Measurements from ENCODE around the gene GLIS1. TPM values are rescaled to one million over a fixed set of nuclear protein-coding genes. Genes with fewer than 3 reads are reported as not detected.

The GLIS1 gene
- total RNA-seq, 4 donors from 2014 or later, result 0.16 to 0.27 TPM; not detected in 2

DNA sequence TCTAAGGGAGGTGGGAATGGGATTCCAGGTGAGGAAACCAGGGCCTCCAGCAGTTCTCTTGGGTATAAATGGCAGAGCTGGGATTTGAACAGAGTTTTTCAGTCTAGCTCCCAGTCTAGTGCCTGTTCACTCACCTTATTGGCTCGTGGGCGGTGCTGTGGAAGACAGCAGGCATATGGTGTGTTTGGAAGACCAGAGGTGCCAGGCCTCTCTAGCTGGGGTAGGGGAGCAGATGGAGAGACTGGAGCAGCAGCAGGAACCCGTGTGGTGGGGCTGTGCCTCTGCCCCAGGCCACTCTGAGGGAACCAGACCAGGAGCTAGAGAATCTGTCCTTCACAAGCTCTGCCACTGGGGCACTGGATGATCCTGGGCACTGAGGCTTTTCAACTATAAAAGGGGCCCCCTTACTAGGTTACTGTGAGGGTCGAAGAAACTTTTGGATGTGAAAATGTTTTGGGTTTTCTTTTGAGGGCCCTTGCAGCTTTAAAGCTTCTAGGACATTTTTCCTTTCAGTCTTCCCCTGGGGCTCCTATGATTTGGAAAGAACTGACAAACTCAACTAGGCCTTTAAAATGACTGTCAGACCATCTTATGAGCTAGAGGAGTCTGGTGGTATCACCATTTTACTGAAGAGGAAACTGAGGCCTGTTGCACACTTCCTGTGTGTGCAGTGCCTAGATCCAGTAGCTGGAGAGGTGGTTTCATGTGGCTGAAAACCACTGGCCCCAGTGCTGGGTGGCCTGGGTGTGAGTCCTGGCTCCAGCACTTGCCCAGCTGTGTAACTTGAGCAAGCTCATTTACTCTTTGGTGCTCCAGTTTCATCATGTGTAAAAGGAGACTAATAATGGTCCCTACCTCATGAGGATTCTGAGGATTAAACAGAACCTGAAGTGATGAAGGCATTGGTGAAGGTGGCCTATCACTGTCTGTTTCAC is 273.7 kb downstream of the GLIS1 start:
- no peaks in the 10 kb centered on the region for H3K36me3 ChIP-seq
- no peaks in the 10 kb centered on the region for H3K9me3 ChIP-seq
- H3K27ac ChIP-seq, result no peak overlapping the region
- H3K27me3 ChIP-seq, result no peaks in the 10 kb centered on the region
- no peak overlapping the region for H3K4me3 ChIP-seq
- H3K4me1 ChIP-seq, result peaks cover 0 to 5% (median 0%) of the 10 kb centered on the region in 3 donors
- no peak for ATAC-seq
- TF ChIP-seq, protein P1, sequence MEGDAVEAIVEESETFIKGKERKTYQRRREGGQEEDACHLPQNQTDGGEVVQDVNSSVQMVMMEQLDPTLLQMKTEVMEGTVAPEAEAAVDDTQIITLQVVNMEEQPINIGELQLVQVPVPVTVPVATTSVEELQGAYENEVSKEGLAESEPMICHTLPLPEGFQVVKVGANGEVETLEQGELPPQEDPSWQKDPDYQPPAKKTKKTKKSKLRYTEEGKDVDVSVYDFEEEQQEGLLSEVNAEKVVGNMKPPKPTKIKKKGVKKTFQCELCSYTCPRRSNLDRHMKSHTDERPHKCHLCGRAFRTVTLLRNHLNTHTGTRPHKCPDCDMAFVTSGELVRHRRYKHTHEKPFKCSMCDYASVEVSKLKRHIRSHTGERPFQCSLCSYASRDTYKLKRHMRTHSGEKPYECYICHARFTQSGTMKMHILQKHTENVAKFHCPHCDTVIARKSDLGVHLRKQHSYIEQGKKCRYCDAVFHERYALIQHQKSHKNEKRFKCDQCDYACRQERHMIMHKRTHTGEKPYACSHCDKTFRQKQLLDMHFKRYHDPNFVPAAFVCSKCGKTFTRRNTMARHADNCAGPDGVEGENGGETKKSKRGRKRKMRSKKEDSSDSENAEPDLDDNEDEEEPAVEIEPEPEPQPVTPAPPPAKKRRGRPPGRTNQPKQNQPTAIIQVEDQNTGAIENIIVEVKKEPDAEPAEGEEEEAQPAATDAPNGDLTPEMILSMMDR (IDR thresholded peaks at IDR 0.05), result no peak
- TF ChIP-seq POLR2A (IDR thresholded peaks at IDR 0.05) (no peak), EP300 (IDR thresholded peaks at IDR 0.05) (no peak), POLR2AphosphoS5 (IDR thresholded peaks at IDR 0.05) (no peak)
- 80 to 83% methylated on average over 1 of the region's 4 CpGs for WGBS, 2 donors (ENCODE audit: low coverage in 1 of 2)

DNA sequence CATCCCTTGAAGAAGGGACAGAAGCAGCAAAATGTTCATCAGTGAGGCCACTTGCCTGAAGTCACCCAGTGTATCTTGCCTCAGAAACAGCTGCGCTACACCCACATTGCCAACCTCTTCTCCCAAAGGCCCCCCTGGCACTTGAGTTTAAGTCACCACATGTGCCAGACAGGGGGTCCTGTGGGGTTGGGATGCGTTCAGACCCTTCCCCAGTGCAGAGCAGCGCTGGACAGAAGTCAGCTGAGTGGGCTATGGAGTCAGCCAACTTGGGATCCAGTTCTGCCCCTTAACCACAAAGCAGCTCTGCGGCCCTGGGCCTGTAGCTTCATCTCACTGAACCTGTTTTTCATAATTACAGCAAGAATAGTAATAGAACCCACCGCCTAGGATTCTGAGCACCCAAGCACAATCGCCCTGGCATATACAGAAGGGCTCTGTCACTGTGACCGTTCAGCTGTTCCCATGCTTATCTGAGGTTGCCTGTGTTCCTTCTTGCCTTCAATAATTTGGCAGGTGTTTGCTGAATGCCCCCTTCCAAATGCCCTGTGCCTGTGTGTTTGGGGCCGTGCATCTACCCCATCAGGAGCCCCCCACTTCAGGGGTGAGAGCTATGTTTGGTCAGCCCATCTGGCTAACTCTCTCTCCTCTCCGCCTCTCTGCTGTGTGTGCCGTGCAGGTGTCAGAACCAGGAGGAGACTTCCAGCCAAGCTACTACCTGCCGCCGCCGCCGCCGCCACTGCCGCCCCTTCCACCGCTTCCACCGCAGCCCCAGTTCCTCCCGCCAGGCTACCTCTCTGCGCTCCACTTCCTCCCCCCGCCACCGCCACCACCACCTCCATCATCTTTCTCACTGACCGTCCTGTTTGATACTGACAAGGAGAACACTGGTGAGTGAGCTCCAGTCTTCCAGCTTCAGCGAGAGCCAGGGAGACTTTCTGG is 274.7 kb downstream of the GLIS1 start:
- H3K9me3 ChIP-seq, result no peaks in the 10 kb centered on the region
- H3K4me1 ChIP-seq, result no peaks in the 10 kb centered on the region
- no peak overlapping the region for H3K4me3 ChIP-seq
- H3K27ac ChIP-seq, result no peak overlapping the region
- no peak for TF ChIP-seq POLR2A (IDR thresholded peaks at IDR 0.05)
- TF ChIP-seq EP300 (IDR thresholded peaks at IDR 0.05), result no peak
- TF ChIP-seq POLR2AphosphoS5 (IDR thresholded peaks at IDR 0.05), result no peak
- ATAC-seq, result no peak
- no peaks in the 10 kb centered on the region for H3K36me3 ChIP-seq
- 91 to 92% methylated on average over 7 to 13 of the region's 24 CpGs for WGBS, 2 donors (ENCODE audit: low coverage in 1 of 2)
- H3K27me3 ChIP-seq, result no peaks in the 10 kb centered on the region

DNA sequence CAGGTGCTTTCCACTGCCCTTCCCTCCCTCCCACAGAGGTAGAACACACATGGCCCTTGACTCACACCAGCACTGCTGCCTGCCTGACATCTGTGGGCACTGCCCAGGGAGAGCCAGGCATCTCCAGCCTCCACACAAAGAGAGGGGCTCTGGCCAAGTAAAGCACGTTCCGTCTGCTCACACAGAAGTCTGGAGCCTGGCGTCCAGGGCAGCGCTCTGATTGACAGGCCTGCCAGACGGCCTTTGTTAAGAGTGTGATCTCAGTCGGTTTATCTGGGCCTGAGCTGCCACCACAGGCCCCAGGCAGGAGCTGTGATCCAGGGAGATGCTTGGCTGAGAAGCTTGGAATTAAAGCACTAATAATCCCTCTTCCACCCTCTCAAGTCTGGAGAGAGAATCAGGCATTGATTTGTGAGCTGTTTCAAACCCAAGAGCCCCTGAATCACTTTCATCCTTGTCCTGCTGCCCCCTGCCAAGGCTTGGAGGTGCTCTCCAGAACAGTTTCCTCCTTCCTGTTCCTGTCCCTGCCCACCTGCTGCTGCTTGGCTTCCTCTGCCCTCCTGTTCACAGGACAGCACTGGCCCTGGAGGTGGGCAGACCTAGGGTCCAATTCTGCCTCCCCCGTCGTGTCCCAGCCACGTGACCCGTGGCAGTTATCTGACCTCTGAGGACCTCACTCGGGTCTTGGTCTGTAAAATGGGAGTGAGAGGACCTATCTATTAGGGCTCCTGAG is 276.0 kb downstream of the GLIS1 start:
- Histone ChIP-seq H3K27me3 (no peaks in the 10 kb centered on the region), H3K27ac (no peak overlapping the region), H3K36me3 (no peaks in the 10 kb centered on the region), H3K9me3 (no peaks in the 10 kb centered on the region), H3K4me1 (no peaks in the 10 kb centered on the region), H3K4me3 (no peak overlapping the region)
- WGBS, 2 donors (ENCODE audit: low coverage in 1 of 2), result 81 to 88% methylated on average over 3 to 4 of the region's 11 CpGs
- no peak for TF ChIP-seq EP300 (IDR thresholded peaks at IDR 0.05)
- no peak for TF ChIP-seq POLR2A (IDR thresholded peaks at IDR 0.05)
- TF ChIP-seq POLR2AphosphoS5 (IDR thresholded peaks at IDR 0.05), result no peak
- TF ChIP-seq, protein P1 (IDR thresholded peaks at IDR 0.05), result no peak
- no peak for ATAC-seq

DNA sequence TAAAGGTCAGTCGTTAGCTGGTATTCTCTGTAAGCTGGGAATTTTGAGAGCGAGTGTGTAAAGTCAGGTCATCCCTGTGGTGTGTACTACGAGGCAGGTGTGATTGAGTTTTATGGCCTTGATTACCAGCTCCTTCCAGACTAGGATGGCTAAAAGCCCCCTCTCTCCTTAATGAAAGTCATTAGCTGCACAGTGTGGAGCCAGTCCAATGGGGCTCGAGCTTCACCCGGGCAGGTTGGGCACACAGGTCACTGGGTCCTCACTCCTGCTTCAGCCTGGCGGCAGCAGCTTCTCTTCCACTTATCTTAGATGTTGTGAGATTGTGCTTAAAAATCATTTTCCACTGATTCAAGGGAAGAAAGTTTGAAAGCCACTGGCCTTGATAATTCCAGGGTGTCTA is 276.8 kb downstream of the GLIS1 start:
- ATAC-seq, result no peak
- H3K9me3 ChIP-seq, result no peaks in the 10 kb centered on the region
- no peaks in the 10 kb centered on the region for H3K36me3 ChIP-seq
- H3K4me3 ChIP-seq, result no peak overlapping the region
- no peak overlapping the region for H3K27ac ChIP-seq
- TF ChIP-seq POLR2A (IDR thresholded peaks at IDR 0.05) (no peak), POLR2AphosphoS5 (IDR thresholded peaks at IDR 0.05) (no peak), EP300 (IDR thresholded peaks at IDR 0.05) (no peak)
- TF ChIP-seq, protein P1 (IDR thresholded peaks at IDR 0.05), result no peak
- H3K4me1 ChIP-seq, result no peaks in the 10 kb centered on the region
- 80 to 85% methylated on average over 5 to 6 of the region's 6 CpGs for WGBS, 2 donors (ENCODE audit: low coverage in 1 of 2)
- no peaks in the 10 kb centered on the region for H3K27me3 ChIP-seq
